HG03103 (cell line): ENCODE results near the gene TSPAN18.

ENCODE experiments used
- ATAC-seq: cut with Tn5 transposase; IDR thresholded peaks from one replicate; pipeline ENCODE4 v1.9.1; 2021; ENCODE audit warnings: low read depth; ENCODE audit not compliant: unreplicated experiment

TSPAN18 gene

DNA sequence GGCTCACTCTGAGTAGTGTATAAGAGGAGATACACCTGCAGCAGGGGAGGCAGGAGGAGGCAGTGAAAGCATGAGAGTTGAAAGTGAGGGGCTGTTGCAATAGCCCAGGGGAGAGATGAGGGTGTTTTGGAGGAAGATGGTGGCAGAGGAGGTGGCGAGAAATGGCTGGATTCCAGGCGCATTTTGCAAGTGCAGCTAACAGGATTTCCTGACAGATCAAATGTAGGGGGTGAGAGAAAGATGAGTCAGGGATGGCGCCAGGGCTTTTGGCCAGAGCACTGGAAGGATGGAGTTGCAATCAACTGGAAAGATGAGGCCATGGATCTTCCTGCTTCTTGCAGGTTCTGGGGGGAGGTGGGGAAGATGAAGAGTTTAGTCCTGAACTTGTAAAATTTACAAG lies 16.8 kb upstream of the TSPAN18 start:
- ATAC-seq: no peak

DNA sequence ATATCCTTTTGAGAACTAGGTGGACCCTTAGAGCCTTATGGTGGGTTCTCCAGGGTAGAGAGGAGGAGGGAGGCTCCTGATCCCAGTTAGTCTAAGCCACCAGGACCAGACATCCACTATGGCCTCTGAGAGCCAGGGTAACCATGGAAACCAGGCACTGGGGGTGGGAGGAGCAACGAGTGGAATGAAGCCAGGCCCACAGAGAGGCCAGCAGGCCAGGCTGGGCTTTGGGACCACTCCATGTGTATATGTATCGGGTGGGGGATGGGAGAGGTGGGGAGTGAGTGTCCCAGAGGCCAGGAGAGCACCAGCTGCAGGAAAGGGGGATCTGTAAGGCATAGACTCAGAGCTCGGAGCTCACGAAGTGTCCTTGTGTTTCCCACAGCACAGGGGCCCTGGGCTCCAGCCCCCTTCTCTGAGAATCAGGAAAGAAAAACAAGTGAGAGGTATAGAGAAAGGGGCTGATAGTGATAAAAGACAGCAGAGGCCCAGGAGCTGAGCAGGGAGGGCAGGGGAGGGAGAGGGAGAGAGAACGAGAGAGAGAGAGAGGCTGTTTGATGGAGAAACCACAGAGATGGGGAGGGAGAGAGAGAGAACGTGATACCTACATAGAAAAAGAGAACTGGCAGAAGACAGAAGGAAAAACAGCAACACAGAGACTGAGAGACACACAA lies 15.5 kb upstream of the TSPAN18 start:
- no peak for ATAC-seq

DNA sequence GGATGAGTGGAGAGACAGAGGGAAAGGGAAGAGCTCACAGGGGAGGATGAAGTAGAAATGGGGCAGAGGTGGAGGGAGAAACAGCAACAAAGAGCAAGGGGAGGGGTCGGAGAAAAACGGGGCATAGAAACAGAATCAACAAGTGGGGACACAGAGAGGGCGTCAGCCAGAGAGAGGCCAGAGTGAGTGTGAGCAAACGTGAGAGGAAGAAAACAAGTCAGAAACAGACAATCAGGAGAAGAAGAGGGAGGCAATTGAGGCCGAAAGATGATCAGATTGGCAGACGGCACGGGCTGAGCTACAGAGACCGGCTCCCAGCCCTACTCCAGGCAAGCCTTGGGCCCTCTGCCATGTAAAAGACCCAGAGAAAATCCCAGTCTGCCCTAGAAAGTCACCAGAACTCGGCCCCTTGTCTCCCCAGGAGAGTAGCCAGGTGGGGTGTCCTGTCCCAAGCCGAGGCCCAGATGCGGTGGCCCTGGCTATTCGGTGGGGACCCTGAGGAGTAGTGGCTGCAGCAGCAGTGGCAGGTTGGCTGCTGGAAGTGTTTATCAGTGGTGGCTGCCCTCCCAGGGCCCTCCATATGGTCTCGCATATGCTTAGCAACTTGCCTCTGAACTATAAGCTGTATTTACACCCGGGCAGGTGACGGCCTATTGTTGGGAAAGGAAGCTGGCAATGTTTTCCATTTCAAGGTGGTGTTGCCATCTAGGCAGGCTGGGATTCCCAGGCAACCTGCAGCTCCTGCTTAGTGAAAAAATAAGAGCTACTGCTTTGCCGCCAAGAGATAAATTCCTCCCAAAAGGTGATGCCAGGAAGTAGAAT lies 14.8 kb upstream of the TSPAN18 start:
- no peak for ATAC-seq

DNA sequence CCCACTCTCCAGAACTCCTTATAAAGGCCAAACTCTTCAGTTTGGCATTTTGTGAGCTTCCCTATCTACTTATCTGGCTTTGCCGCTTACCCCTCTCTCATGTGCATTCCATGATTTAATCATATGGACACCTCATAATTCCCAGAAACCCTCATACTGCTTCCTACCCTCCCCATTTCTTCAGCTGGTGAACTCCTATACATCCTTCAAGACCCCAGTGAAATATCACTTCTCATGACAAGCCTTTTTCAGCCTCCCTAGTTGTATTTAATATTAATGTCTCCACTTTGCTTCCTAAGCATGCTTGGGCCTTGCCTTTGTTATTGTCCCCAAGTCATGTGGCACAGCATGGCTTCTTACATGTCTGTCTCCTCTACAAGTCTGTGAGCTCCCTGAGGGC lies 13.7 kb upstream of the TSPAN18 start:
- no peak for ATAC-seq

DNA sequence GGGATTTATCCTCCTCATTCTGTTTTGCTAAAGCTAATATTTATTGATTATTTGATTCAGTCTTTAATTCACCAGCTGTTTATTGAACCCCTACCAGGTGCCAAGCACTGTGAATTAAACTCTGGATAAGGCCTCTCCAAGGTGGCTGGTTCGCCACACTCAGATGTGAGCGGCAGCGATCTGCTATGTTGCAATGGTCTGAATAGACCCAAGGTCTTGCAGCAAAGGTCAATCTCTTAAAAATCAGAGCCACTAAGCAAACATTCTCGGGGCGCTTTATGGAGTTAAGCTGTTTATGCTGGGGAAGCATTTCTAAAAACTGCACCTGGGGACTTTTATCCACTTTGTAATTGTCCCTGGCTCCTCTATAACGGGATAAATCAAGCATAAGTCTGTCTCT lies 10.5 kb upstream of the TSPAN18 start:
- ATAC-seq: no peak

DNA sequence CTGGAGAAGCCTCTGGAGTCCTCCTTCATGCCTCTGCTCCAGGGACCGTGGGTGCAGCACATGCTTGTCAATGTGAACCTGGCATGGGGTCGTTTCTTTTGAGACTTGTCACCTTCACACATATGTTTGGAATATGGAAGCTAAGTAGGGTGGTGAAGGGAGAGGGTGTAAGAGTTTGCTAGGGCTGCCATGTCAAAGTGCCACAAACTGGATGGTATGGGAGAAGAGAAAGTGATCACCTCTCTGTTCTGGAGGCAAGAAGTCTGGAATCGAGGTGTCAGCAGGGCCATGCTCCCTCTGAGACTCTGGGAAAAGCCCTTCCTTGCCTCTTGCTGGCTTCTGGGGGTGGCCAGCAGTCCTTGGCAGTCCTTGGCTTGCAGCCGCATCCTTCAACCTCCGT lies 8.7 kb upstream of the TSPAN18 start:
- ATAC-seq: no peak

DNA sequence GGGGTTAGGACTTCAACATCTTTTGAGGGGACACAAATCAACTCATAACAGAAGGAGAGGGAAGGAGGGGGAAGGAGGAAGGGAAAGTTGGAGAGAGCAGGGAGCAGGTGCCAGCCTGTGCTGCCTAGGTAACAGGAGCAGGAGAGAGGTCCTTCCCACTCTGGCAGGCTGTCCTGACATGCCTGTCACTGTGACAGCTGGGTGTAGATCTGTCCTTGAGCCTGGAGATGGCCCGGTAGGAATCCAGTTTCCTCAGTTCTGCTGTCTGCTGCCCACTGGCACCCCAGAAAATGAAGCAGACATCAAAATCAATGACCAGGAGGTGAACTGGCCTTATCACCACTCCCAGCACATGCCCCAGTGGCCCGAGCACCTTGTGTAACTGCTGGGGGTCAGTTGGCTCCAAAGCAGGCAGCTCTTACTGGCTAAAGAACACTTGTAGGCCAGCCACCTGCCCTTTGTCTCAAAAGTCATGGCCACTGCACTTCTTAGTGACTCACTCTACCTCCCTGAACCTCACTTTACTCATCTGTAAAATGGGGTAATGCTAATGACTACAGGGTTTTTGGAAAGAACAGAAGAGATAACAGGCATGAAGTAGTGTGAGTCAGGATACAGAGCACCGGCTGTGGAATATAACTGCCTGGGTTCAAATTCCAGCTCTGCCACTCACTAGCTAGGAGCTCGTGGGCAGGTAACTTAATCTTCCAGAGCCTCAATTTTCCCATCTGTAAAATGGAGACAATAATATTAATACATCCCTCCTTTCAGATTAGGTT lies 8.0 kb upstream of the TSPAN18 start:
- ATAC-seq: no peak

DNA sequence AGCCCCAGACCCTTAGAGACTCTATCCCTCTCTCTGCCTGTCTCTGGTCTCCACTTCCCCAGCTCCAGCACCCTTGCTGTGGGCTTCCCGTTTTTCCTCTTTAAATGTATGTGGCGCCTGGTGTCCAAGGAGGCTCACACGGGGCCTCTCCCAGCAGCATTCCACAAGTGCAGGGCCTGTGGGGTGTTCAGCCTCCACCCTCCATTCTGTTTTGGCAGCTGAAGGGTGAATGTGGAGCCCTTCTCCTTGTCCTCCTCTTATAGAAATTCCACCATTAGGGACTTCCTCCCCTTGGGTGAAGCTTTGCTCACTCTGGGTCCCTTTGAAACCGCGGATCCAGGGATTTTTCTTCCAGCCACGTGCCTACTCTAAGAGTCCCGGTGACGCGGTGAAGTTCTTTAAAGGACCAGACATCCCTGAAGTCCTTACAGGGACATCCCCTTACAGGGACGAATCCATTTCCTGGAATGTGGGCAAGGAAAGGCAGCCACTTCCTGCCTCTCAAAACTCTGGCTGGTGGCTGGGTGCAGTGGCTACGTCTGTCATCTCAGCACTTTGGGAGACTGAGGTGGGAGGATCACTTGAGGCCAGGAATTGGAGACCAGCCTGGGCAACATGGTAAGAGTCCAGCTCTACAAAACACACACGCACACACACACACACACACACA lies 1.6 kb upstream of the TSPAN18 start:
- no peak for ATAC-seq

DNA sequence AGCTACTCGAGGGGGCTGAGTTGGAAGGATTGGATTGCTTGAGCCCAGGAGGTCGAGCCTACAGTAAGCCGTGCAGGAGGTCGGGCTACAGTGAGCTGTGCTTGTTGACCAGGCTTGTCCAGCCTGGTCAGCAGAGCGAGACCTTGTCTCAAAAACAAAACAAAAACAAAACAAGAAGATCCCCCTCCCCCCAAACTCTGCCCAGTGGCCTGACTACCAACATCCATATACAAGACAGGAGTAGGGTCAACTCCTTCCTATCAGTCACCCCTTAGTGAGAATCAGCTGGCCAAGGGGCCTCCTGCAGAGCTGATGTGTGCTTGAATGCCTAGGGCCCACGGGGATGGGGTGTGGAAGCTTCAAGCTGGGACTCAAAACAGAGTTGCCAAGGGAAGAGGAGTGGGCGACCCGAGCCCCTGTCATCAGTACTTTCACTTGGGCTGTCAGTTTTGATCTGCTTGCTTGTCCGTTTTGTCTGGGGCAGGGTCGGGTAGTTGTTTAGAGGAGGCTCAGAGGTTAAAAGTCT lies 942 bp upstream of the TSPAN18 start:
- no peak for ATAC-seq

DNA sequence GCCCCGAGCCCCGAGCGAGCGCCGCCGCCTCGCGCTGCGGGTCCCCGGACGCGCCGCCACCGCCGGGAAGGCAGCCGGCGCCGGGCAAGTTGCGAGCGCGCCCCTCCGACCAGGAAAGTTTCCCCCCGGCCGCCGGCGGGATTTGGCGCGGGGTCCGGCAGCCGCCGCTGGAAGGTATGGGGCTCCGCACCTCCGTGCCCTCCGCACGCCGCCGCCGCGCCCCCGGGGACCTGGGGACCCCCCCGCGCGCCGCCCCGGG lies 281 bp downstream of the TSPAN18 start:
- ATAC-seq: no peak

DNA sequence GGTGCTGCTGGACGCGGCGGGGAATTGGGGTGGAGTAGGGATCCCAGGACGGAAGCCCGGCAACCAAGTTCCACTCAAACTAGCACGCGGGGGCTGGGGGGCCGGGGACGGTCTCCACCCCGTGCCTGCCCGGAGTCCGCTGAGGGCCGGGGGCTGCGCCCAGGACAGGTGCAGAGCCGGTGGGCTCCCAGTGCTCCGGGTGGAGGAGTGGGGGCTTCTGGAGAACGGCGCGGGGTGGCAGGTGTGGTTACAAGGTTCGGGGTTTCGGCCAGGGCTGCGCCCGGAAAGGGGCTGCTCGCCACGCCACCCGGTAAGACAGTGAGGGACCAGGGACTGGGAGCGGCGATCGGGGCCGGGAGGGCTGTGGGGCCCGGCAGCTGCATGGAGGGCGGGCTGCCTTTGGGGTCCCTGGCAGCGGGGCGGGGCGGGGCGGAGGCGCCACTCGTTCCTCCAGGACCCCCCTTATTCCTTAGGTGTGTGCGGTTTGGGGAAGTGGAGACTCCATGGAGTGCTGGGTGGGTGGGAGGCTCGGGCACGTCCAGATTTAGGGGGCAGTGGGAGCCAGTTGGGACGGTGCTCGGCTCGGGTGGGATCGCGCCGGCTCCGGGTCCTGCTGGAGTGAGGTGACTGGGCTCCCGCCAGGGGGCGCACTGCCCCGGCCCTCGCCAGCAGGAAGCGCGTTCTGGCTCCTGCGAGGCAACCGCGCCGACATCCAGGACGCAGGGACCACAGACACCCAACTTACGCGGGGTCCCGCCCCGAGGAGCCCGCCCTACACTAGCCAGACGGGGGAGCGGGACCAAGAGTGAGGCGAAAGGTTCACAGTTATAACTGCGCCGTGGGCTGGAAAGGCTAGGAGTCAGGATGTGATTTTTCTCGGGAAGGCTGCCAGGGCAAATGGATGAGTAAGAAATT lies 868 bp downstream of the TSPAN18 start:
- ATAC-seq: no peak

DNA sequence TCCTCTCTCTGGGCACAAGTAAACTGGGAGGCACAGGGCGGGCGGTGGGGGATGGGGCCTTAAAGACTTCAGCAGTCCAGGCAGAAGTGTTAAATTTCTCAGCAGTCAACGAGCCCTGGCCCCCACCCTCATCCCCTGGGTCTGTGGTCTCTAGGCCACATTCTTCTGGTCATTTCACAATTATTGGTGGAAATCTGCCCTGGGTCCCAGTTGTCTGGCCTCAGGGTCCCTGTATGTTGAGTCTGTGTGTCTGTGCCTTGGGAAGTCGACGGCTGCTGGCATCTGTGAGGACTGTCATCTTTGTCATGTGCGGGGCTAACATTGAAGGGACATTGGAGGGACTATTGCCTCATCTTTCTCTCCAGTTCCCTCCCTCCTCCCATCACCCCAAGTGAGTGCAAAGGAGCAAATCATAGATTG lies 1.7 kb downstream of the TSPAN18 start:
- no peak for ATAC-seq

DNA sequence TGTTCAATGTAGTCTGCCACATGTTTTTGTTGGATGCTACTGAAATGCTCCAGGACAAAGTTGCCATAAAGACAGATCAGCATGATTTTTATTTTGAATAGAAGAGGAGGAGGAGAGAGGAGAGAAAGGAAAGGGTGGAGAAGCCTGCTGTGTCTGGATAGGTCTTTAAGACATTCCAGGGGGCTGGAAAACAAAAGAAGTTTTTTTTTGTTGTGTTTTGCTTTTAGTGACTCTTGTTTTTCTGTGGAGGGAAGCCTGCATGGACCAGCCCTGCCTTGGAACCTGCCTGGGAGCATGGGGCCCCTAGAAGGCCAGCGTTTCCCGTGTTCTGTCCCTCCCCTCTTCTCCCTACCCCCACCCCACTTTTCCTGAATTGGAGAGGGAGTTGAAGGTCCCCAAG lies 2.3 kb downstream of the TSPAN18 start:
- ATAC-seq: no peak

DNA sequence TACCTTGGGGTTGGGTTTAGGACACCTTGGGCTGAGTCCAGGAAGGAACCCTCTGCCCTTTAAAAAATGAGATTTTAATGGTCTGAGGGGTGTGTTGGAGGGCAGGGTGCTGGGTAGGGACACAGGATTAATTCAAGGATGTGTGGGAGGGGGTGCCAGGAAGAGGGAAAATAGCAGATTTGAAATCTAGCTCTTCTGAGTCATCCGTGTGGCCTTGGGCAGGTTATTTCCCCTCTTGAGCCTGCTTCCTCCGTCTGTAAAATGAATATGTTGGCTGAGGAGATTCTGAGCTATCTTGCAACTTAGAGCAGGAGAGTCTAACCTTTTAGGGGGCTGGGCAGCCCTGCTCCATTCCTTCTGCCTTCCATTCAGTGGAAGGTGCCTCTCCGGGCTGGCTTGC lies 3.0 kb downstream of the TSPAN18 start:
- ATAC-seq: no peak

DNA sequence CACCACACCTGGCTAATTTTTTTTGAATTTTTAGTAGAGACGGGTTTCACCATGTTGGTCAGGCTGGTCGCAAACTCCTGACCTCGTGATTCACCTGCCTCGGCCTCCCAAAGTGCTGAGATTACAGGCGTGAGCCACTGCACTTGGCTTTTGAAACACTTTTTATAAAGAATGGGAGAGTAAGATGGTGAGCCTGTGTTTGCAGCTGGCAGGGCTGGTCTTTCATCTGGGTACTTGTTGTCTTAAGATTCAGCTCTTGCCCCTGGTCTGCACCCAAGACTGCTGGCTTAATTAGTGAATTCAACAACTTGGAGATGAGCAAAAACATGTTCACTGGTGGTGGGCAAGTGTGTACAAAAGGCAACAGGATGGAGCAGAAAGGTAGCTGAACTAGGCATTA lies 4.0 kb downstream of the TSPAN18 start:
- ATAC-seq: no peak

DNA sequence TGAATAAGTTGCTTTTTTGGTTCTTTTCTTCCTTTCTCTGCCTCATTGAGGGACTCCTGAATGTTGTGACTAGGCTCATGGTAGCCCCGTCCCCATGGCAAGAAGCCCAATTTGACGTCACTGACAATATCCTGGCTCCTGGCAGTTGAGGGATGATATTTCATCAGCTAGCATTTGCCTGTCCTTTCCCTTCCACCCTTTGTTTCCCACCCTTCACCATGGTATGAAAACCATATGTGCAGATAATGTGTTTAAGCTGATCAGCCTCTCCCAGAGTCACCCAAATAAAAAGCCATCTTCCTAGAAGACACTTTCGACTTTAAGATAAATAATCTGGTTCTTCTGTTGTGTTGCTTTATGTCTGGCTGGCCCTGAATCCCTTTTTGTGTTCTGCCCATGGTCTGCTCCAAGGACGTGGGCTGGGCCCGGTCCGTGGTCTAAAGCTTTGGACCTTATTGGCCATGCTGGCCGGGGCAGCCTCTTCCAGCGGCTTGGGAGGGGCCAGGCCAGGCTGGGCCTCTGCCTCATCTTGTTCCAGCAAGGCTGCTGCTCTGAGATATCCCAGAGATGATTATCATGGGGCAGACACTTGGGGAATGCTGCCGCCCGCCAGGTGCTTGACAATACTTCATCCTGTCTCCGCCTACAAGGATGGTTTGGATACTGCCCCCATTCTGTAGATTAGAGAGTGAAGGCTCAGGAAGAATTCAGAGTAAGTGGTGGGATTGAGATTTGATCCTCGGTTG lies 5.1 kb downstream of the TSPAN18 start:
- ATAC-seq: no peak

DNA sequence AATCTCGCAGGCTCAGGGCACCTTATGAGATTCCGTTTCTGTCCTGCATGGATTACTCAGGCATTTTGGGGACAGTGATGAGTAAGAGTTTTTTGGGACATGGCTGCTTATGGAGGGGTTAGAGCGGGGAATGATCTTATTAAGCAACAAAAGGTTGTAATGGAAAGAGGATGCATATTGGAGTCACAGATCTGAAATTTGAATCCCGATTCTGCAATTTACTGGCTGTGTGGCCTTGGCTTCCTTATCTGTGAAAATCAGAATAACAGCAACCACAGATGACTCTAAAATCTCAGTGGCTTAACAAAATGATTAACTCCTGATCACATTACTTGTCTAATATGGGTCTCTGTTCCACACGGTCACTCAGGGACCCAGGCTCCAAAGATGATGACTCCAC lies 5.8 kb downstream of the TSPAN18 start:
- no peak for ATAC-seq

DNA sequence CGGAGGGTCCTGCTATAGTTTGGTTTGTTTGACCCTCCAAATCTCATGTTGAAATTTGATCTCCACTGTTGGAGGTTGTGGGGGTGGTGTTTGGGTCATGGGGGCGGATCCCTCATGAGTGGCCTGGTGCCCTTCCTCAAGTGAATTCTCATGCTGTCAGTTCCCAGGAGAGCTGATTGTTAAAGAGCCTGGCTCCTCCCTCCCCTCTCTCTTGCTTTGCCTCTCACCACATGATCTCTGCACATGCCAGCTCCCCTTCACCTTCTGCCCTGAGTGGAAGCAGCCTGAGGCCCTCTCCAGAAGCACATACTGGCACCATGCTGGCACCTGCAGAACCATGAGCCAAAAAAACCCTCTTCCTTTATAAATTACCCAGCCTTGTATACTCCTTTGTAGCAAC lies 7.1 kb downstream of the TSPAN18 start:
- ATAC-seq: no peak

DNA sequence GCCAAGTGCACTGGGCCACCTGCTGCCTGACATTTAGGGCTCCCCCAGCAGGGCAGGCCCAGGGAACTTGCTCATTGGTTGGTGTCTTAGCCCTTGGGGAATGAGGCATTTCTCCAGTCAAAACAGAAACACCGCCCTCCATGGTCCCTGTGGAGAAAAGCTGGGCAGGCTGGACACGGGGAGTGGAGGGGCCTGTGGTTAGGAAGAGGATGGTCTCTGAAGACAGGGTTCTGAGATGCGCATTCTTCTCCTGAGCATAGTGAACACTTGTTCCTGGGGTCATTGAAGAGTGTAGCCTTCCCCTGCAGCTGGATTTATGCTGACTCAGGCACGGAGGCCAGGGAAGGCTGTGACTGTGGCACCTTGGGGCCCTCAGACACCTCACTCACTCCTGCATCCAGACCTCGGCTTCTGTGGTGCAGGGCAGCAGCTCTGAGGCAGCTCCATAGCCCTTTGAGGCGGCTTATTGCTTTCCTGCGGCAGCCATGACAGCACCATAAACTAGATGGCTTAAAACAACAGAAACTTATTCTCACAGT lies 8.2 kb downstream of the TSPAN18 start:
- no peak for ATAC-seq
